HG02798 (cell line): Measurements from ENCODE around the gene HK2.
"Not testable (repeated sequence)": the region's sequence is repeated elsewhere in the genome, so short reads cannot be mapped to it uniquely, and the experiment has no call there.

Experiments
- ATAC-seq: cut with Tn5 transposase; IDR thresholded peaks from one replicate; pipeline ENCODE4 v1.9.1; 2021; ENCODE audit warnings: mild to moderate bottlenecking; ENCODE audit not compliant: unreplicated experiment, poor library complexity

HK2 gene

GRCh38 chr2:74834792-74835755, 1.1 kb downstream of the HK2 start:
- peak; percentile 56 for ATAC-seq

- peak; percentile 31 for ATAC-seq
Measured at GRCh38 chr2:74835831-74836674, 2.1 kb downstream of the HK2 start.

- ATAC-seq: no peak
Measured at GRCh38 chr2:74836675-74837401, 2.9 kb downstream of the HK2 start.

GRCh38 chr2:74841641-74842040, 7.7 kb downstream of the HK2 start:
- no peak for ATAC-seq

GRCh38 chr2:74843433-74843832, 9.5 kb downstream of the HK2 start:
- no peak for ATAC-seq

GRCh38 chr2:74843899-74844298, 10.0 kb downstream of the HK2 start:
- ATAC-seq: peak; percentile 85

GRCh38 chr2:74844752-74845151, 10.8 kb downstream of the HK2 start:
- ATAC-seq: no peak

GRCh38 chr2:74845217-74845751, 11.4 kb downstream of the HK2 start:
- no peak for ATAC-seq

- no peak for ATAC-seq
Measured at GRCh38 chr2:74845991-74846390, 12.1 kb downstream of the HK2 start.

- no peak for ATAC-seq
Measured at GRCh38 chr2:74846481-74846880, 12.6 kb downstream of the HK2 start.

- no peak for ATAC-seq
Measured at GRCh38 chr2:74847070-74847858, 13.3 kb downstream of the HK2 start.

GRCh38 chr2:74849228-74849892, 15.4 kb downstream of the HK2 start:
- ATAC-seq: peak; percentile 94

GRCh38 chr2:74850496-74851190, 16.7 kb downstream of the HK2 start:
- no peak for ATAC-seq

- ATAC-seq: no peak
Measured at GRCh38 chr2:74851191-74851566, 17.3 kb downstream of the HK2 start.

GRCh38 chr2:74853360-74853759, 19.4 kb downstream of the HK2 start:
- ATAC-seq: not testable (repeated sequence)

GRCh38 chr2:74854401-74854800, 20.5 kb downstream of the HK2 start:
- ATAC-seq: no peak

- ATAC-seq: not testable (repeated sequence)
Measured at GRCh38 chr2:74855114-74855707, 21.3 kb downstream of the HK2 start.

GRCh38 chr2:74856004-74856578, 22.2 kb downstream of the HK2 start:
- ATAC-seq: no peak
